Neuron (in vitro differentiated cells): Measurements from ENCODE around the gene CEP128.

Experiments
- H2AFZ ChIP-seq: one replicate; pipeline ENCODE4 v1.6.1; 2013; ENCODE audit warnings: low read depth, mild to moderate bottlenecking, inconsistent platforms, low read length, moderate library complexity
- H3K27me3 ChIP-seq: one replicate; pipeline ENCODE4 v1.6.1; 2013; ENCODE audit warnings: low read length; ENCODE audit not compliant: insufficient read depth
- H3K36me3 ChIP-seq: one replicate; pipeline ENCODE4 v1.6.1; 2013; ENCODE audit warnings: low read length; ENCODE audit not compliant: insufficient read depth
- H3K4me1 ChIP-seq: one replicate; pipeline ENCODE4 v1.6.1; 2013; ENCODE audit warnings: low read length; ENCODE audit not compliant: insufficient read depth
- H3K4me3 ChIP-seq: 2 replicates; pipeline ENCODE4 v1.5.1; 2013; ENCODE audit warnings: mild to moderate bottlenecking, low read length, moderate library complexity
- H3K9me3 ChIP-seq: one replicate; pipeline ENCODE4 v1.6.1; 2013; ENCODE audit warnings: low read length

Gene CEP128

DNA sequence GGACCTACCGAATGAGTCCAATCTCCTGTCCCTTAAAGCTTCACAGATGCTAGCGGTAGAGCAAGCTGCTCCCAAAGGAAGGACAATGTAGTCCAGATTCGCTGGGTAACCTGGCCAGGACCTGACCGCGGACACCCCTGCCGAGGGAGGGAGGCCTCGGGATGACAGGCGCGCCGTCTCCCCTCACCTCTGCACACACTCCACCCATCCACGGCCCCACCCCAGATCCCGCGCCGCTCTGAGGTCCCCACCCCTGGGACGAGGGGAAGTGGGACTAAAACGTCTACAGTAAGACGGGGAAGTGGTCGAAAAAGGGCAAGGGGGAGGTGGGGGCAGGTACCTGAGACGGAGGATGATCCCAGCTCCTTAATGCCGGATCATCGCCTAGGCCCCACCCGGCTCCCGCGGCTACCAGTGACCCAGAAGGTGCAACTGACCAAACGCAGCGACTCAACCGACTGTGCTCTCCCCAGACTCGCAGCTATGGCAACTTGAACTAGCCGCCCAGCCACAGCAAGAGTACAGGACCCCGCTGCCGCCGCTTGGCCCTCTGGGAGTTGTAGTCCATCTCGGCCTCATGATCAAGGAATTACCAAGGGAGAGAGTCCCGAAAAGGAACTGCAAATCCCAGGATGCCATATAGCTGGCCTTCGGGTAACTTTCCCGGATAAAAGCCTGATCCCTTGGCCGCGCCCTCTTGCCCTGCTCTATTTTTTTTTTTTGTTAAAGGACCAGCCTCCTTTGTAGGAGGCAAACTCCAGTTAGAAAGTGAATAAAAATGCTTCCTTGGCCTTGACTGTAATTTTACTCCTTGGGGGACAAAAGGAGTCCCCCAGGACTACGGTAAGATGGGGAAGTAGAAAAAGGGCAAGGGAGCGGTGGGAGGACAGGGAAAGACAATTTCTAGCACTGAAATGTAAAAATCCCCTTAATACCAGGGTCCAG is at the start of gene CEP128:
TSS of gene CEP128 (minus strand) at position 498 of the 945 bp plus-strand sequence.
- Histone ChIP-seq H3K9me3 (no peaks in the 10 kb centered on the region), H2AFZ (peak within 1 kb of the TSS; percentile 75), H3K4me1 (peaks cover 6% of the 10 kb centered on the region), H3K27me3 (no peaks in the 10 kb centered on the region), H3K4me3 (peak within 1 kb of the TSS; percentile 74), H3K36me3 (no peaks in the 10 kb centered on the region)

DNA sequence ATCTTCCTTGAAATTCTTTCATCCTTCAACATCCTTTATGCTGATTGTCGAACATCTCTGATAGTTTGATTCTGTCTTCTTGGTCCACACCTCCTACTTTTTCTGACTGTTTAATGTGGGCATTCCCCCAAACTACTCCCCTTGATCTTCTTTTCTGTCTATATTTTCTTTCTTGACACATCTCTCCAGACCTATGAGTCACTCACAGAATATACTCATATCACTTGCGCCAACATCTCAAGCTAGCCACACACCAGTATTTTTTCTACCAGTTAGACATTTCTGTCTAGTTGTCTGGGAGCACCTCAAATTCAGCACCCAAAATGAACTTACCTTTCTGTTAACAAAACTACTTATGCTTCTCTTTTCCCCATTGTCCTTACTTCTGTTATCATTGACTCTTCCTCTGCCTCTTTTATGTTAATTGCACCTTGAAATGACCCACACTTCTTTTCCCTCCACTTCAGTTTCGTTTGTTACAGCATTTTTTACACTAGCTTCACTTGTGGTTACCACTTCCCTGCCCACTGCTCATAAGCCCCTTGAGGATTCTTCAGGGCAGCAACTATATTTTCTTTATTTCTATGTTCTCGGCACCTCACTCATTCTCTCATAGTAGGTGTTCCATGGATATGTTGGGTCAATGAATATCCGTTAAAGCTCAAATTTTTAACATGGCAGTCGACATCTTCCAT is 47.3 kb upstream of the CEP128 start:
- H3K27me3 ChIP-seq = peaks cover 3% of the 10 kb centered on the region
- H3K9me3 ChIP-seq = no peaks in the 10 kb centered on the region
- H3K4me3 ChIP-seq = no peak overlapping the region
- no peak overlapping the region for H2AFZ ChIP-seq
- H3K36me3 ChIP-seq = no peaks in the 10 kb centered on the region
- no peaks in the 10 kb centered on the region for H3K4me1 ChIP-seq

DNA sequence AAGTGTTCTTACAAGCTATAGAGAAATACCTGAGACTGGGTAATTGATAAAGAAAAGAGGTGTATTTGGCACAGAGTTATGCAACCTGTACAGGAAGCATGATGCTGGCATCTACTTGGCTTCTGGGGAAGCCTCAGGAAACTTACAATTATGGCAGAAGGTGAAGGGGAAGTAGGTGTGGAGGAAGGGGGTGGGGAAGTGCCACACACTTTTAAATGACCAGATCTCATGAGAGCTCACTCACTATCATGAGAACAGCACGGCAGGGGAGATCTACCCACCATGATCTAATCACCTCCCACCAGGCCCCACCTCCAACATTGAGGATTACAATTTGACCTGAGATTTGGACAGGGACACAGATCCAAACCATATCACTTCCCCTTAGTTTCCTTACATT is 46.7 kb upstream of the CEP128 start:
- Histone ChIP-seq H3K4me3 (no peak overlapping the region), H3K27me3 (peaks cover 3% of the 10 kb centered on the region), H3K36me3 (no peaks in the 10 kb centered on the region), H3K9me3 (no peaks in the 10 kb centered on the region), H3K4me1 (no peaks in the 10 kb centered on the region), H2AFZ (no peak overlapping the region)

DNA sequence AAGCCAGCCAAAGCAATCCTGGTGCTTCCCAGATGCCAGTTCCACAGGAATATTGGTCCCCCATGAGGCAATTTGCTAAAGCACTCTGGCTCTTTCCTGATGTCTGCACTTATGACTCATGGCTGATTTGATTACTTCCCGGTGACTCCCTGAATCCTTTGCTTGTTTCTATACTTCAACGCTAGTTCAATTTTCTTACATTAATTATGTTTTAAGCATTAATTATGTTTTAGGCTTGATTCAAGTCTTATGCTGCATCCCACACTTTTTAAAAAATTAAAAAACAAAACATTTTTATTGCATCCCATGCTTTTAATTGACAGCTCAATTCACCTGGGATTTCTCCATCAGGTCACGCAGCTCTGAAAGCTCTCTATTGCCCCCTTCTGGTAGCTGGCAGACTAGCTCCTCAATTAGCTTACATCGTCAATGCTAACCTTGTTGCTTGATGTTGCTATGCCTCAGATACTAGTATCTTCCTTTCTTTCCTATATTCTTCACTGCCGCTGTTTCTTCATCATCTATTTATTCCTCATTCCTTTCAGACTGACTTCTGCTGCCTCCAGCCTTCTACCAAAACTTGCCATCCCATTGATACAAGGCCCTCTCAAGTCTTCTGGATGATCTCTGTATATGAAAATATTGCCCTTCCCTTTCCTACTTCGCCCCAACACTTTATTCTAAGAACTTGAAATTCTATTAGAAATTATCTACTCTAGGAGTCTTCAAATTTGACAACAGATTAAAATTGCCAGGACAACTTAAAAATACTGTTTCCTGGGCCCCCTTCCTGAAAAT is 45.9 kb upstream of the CEP128 start:
- Histone ChIP-seq H3K36me3 (no peaks in the 10 kb centered on the region), H3K27me3 (peaks cover 3% of the 10 kb centered on the region), H2AFZ (no peak overlapping the region), H3K9me3 (no peaks in the 10 kb centered on the region), H3K4me1 (no peaks in the 10 kb centered on the region), H3K4me3 (no peak overlapping the region)

GRCh38 chr14:80982711-80983110 is 41.2 kb upstream of the CEP128 start:
- Histone ChIP-seq H3K4me3 (no peak overlapping the region), H3K4me1 (no peaks in the 10 kb centered on the region), H3K36me3 (no peaks in the 10 kb centered on the region), H3K27me3 (no peaks in the 10 kb centered on the region), H3K9me3 (no peaks in the 10 kb centered on the region), H2AFZ (no peak overlapping the region)

GRCh38 chr14:80981673-80982072 is 40.1 kb upstream of the CEP128 start:
- Histone ChIP-seq H3K36me3 (no peaks in the 10 kb centered on the region), H2AFZ (no peak overlapping the region), H3K9me3 (no peaks in the 10 kb centered on the region), H3K27me3 (no peaks in the 10 kb centered on the region), H3K4me3 (no peak overlapping the region), H3K4me1 (no peaks in the 10 kb centered on the region)

- Histone ChIP-seq H3K27me3 (no peaks in the 10 kb centered on the region), H2AFZ (no peak overlapping the region), H3K36me3 (no peaks in the 10 kb centered on the region), H3K4me3 (no peak overlapping the region), H3K4me1 (no peaks in the 10 kb centered on the region), H3K9me3 (no peaks in the 10 kb centered on the region)
Observed at GRCh38 chr14:80981156-80981555, 39.6 kb upstream of the CEP128 start.

DNA sequence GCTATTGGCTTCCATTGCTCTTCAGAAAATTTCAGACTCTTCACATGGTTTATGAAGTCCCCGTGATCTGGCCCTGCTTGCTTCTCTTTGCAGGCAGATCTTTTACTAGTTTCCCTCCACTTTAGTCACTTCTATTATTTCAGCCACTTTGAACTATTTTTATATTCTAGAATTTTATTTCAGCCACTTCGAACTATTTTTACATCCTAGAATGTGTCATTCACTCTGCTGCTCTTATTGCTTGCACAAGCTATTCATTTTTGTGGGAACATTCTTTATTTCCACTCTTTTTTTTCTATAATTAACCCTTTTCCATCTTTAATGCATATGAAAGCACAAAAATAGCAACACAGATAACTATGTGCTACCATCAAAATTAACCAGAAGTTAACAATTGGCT is 38.4 kb upstream of the CEP128 start:
- no peak overlapping the region for H3K4me3 ChIP-seq
- no peaks in the 10 kb centered on the region for H3K9me3 ChIP-seq
- H2AFZ ChIP-seq = no peak overlapping the region
- no peaks in the 10 kb centered on the region for H3K4me1 ChIP-seq
- H3K36me3 ChIP-seq = no peaks in the 10 kb centered on the region
- no peaks in the 10 kb centered on the region for H3K27me3 ChIP-seq

- no peaks in the 10 kb centered on the region for H3K27me3 ChIP-seq
- no peak overlapping the region for H3K4me3 ChIP-seq
- no peak overlapping the region for H2AFZ ChIP-seq
- H3K9me3 ChIP-seq = no peaks in the 10 kb centered on the region
- no peaks in the 10 kb centered on the region for H3K4me1 ChIP-seq
- H3K36me3 ChIP-seq = no peaks in the 10 kb centered on the region
Observed at GRCh38 chr14:80978403-80978802, 36.9 kb upstream of the CEP128 start.

DNA sequence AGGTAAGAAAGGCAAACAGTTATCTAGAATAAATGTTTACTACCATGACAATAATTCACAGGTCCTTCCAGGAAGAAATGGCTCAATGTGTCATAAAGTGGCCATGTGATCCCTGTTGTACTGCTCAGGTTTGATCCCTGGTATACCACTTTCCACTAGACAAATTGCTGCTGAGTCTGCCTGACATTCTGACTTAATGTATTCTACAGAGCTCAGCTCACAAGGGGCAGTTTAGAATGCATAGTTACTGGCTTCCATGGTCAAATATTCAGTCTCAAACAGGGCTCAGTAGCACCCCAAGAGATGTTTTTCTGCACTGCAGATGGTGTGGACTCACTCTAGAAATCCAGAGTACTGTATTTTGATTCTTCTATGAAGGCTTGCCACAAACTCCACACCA is 35.7 kb upstream of the CEP128 start:
- no peaks in the 10 kb centered on the region for H3K27me3 ChIP-seq
- H3K9me3 ChIP-seq = no peaks in the 10 kb centered on the region
- H3K36me3 ChIP-seq = no peaks in the 10 kb centered on the region
- H3K4me1 ChIP-seq = no peaks in the 10 kb centered on the region
- no peak overlapping the region for H3K4me3 ChIP-seq
- H2AFZ ChIP-seq = no peak overlapping the region

GRCh38 chr14:80974679-80975078 is 33.1 kb upstream of the CEP128 start:
- Histone ChIP-seq H3K27me3 (no peaks in the 10 kb centered on the region), H2AFZ (no peak overlapping the region), H3K4me1 (no peaks in the 10 kb centered on the region), H3K9me3 (no peaks in the 10 kb centered on the region), H3K36me3 (no peaks in the 10 kb centered on the region), H3K4me3 (no peak overlapping the region)

DNA sequence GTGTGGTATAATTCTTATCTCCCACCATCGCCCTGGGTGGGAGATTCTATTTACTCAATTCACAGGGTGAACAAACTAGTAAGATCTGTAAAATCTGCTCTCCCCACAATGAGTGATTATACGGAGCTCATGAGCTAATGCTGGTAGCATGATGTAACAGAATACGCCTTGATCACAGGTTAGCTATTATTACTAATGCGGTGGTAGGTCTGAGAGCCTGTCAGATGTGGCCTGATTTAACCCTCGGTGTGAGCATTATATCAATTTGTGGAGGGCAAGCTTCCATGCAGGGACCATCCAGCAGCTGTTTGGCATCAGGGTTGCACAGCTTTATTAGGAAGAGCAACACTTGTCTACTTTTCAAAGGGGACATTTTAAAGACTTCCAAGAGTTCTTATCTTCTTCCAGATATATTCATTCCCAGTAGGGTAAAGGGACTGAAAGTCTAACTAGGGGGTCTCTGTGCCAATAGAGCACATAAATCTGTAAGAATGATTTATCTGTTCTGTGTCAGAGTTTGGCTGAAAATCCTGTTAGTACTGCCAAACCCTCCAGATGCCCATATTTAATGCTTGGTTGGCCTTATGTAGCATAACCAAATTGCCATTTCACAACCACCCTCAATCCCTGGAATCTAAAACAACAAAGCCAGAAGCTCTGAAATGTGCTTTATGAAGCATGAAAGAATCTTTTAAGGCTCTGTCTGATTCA is 32.5 kb upstream of the CEP128 start:
- H3K27me3 ChIP-seq = no peaks in the 10 kb centered on the region
- no peaks in the 10 kb centered on the region for H3K4me1 ChIP-seq
- H3K4me3 ChIP-seq = no peak overlapping the region
- H3K36me3 ChIP-seq = no peaks in the 10 kb centered on the region
- H2AFZ ChIP-seq = no peak overlapping the region
- no peaks in the 10 kb centered on the region for H3K9me3 ChIP-seq
